ENCODE data around the gene SYNE3.

Gene SYNE3

GRCh38 chr14:95540236-95540855 lies 23.9 kb upstream of the SYNE3 start:
- DNase-seq (ENCODE audit: low read depth in 2 of 2), result no peak

GRCh38 chr14:95538801-95539509 lies 22.5 kb upstream of the SYNE3 start:
- DNase-seq (ENCODE audit: low read depth in 2 of 2), result no peak

- no peak for DNase-seq (ENCODE audit: low read depth in 2 of 2)
Observed at GRCh38 chr14:95537298-95538089, 21.0 kb upstream of the SYNE3 start.

- DNase-seq (ENCODE audit: low read depth in 2 of 2), result no peak
Observed at GRCh38 chr14:95536671-95537070, 20.2 kb upstream of the SYNE3 start.

- no peak for DNase-seq (ENCODE audit: low read depth in 2 of 2)
Observed at GRCh38 chr14:95536036-95536593, 19.7 kb upstream of the SYNE3 start.

- DNase-seq (ENCODE audit: low read depth in 2 of 2), result no peak
Observed at GRCh38 chr14:95535226-95536021, 19.0 kb upstream of the SYNE3 start.

GRCh38 chr14:95534299-95535225 lies 18.1 kb upstream of the SYNE3 start, which contains the start of gene GLRX5:
Gene GLRX5 (plus strand): TSS chr14:95535050. CDS start chr14:95535090, 40 bp downstream.
- DNase-seq (ENCODE audit: low read depth in 2 of 2), result peak; percentile 100

GRCh38 chr14:95533822-95534221 lies 17.4 kb upstream of the SYNE3 start:
- DNase-seq (ENCODE audit: low read depth in 2 of 2), result no peak

- no peak for DNase-seq (ENCODE audit: low read depth in 2 of 2)
Observed at GRCh38 chr14:95533391-95533821, 17.0 kb upstream of the SYNE3 start.

GRCh38 chr14:95531969-95532368 lies 15.5 kb upstream of the SYNE3 start:
- DNase-seq (ENCODE audit: low read depth in 2 of 2), result no peak

- DNase-seq (ENCODE audit: low read depth in 2 of 2), result no peak
Observed at GRCh38 chr14:95531473-95531872, 15.0 kb upstream of the SYNE3 start.

GRCh38 chr14:95530473-95531276 lies 14.2 kb upstream of the SYNE3 start:
- no peak for DNase-seq (ENCODE audit: low read depth in 2 of 2)

GRCh38 chr14:95529216-95529615 lies 12.8 kb upstream of the SYNE3 start:
- DNase-seq (ENCODE audit: low read depth in 2 of 2), result no peak

- DNase-seq (ENCODE audit: low read depth in 2 of 2), result peak; percentile 75 to 76
Observed at GRCh38 chr14:95527387-95528002, 11.0 kb upstream of the SYNE3 start.

GRCh38 chr14:95526483-95527386 lies 10.3 kb upstream of the SYNE3 start:
- DNase-seq (ENCODE audit: low read depth in 2 of 2), result no peak

GRCh38 chr14:95525999-95526398 lies 9.5 kb upstream of the SYNE3 start:
- DNase-seq (ENCODE audit: low read depth in 2 of 2), result no peak

GRCh38 chr14:95524706-95525512 lies 8.5 kb upstream of the SYNE3 start:
- DNase-seq (ENCODE audit: low read depth in 2 of 2), result no peak

Data from fibroblast of skin of left quadriceps (primary cell).